CD4-positive, alpha-beta T cell treated with Interleukin-6 for 4 hours (primary cell): ENCODE data around the gene MLANA.
A peak's percentile ranks its signal among the peaks of the same experiment; 100 is the strongest.
"Not testable (repeated sequence)": the region's sequence is repeated elsewhere in the genome, so short reads cannot be mapped to it uniquely, and the experiment has no call there.

Experiments used
- DNase-seq: peaks from one replicate; pipeline ENCODE4 v3.0.0-alpha.2; 2020; ENCODE audit warnings: mixed read lengths

Gene MLANA

DNA sequence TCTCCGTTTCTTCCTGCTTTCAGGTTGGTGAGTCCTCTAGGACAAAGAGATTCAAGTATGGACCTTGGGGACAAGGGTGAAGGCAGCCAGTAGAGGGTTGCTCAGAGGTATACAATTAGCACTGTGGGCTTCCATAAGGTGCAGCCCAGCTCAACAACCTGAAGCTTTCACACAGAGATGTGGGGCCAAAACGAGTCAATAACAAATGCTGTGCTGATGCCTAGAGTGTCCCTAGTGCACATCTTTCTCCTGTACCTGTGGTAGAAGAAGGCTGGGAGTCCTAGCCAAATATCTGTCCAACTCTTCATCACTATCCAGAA is 20.7 kb upstream of the MLANA start:
- no peak for DNase-seq

DNA sequence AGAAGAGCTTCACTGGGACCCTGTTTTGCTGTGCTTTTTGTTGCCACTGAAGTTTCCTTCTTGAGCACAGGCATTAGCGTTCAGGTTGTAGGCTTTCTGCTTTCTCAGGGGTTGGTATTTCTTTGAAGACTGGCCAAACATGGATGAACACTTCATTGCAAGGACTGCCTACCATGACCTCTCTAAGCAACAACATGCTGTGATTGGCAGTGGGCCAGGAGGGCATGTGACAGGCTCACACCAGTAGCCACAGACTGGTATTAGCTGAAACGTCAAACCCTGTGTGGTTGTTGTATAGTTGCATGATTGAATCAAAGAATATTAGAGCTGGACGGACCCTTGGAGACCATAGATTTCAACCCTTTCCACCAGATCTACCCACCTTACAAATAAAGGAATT is 20.0 kb upstream of the MLANA start:
- DNase-seq, result no peak

DNA sequence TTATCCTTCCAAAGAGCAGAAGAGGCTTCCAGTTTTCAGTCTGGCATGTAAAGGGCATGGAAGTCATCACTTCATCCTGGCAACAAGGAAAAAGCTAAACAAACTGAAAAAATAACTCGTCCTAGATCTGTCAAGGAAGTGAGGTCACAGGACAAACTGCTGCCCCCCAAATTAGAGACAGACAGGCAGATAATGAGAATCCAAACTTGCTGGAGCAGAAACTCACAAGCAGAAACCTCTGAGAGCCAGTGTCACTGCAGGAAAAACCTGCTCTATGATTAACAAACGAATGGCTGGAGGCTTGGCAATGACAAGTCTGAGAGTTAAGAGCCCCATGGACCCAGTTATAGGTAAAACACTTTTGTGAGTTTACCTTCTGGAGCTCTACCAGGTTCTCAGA is 18.9 kb upstream of the MLANA start:
- DNase-seq, result no peak

- no peak for DNase-seq
Measured at GRCh38 chr9:5872511-5872910, 18.2 kb upstream of the MLANA start.

GRCh38 chr9:5873439-5873838 is 17.2 kb upstream of the MLANA start:
- no peak for DNase-seq

GRCh38 chr9:5874048-5874447 is 16.6 kb upstream of the MLANA start:
- DNase-seq, result no peak

DNA sequence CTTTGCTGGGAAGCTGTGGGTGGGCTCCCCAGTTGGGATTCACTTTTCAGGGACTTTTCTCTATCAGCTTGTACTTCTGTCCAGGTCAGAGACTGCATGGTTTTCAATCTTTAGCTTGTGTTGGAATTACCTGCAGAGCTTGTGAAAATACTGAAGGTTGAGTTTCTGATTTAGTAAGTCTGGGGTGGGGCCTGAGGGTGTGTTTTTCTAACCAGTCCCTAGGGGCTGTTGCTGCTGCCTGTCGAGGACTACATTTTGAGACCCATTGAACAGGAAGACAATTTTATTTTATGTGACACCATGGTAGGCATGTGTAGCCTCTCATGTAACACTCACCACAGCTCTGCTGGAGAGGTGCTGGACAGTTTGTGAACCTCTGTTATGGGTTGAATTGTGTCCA is 14.7 kb upstream of the MLANA start:
- DNase-seq, result no peak

DNA sequence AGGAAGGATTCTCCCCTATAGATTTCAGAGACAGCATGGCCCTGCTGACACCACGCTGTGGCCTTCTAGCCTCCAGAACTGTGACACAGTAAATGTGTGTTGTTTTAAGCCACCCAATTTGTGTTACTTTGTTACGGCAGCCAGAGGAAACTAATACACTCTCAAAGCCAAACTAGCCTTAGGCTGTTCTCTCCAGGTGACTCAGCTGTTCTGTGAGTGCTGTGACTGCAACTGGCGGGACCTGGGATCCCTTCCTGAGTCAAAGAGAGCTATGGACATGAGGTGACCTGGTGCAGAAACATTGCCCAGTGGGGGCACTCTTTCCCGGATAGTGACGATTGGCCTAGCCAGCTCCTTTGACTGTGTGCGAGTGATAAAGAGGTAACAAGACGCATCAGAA is 14.0 kb upstream of the MLANA start:
- DNase-seq, result no peak

DNA sequence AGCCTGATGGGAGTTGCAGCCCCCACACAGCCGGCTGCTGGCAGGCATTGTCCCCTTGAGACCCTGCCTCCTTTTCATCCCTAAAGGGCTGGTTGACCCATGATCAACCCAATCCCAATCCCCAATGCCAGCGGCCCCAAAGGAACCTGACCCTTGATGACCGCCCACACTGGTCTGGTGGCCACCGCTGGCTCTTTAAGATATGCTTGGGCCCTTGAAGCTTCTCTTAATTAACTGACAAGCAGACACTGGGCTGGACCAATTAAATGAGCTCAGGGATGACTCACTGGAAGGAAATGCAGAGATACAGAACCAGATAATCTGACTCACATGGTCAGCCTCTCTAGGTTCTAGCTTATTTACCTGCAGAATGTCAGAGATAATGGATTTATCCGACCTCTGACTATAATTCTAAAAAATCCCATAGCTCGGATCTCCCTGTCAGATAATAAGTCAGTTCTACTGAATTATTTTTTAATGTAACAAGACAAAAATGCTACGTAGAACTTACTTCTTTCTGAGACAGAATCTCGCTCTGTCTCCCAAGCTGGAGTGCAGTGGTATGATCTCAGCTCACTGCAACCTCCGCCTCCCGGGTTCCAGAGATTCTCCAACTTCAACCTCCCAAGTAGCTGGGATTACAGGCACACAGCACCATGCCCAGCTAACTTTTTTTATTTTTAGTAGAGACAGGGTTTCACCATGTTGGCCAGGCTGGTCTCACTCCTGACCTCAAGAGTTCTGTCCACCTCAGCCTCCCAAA is 11.1 kb upstream of the MLANA start:
- no peak for DNase-seq

DNA sequence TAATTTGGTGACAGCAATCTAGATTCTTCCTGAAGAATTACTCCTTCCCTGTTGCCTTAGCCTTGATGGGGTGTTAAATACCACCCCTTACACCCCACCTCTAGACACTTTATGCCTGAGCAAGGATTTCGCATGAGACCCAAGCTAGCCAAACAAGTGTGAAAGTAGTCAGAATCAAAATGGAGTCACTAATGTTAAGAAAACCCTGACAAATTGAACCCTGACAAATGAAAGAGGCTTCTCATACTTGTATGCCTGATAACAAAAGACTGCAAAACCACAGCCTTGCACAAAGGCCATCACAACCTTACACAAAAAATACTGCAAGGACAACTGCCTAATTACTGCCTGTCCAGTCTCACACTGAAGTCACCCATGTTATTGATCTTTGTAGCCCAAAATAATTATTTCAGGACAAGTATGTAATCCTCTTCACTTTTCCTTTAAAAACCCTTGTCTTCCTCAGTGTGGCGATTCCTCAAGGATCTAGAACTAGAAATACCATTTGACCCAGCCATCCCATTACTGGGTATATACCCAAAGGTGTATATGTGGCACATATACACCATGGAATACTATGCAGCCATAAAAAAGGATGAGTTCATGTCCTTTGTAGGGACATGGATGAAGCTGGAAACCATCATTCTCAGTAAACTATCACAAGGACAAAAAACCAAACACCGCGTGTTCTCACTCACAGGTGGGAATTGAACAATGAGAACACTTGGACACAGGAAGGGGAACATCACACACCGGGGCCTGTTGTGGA is 8.3 kb upstream of the MLANA start:
- DNase-seq, result not testable (repeated sequence)

GRCh38 chr9:5884191-5884590 is 6.5 kb upstream of the MLANA start:
- no peak for DNase-seq

- DNase-seq, result peak; percentile 84
Measured at GRCh38 chr9:5886114-5886939, 4.4 kb upstream of the MLANA start.

- no peak for DNase-seq
Measured at GRCh38 chr9:5892456-5893133, 1.9 kb downstream of the MLANA start.

DNA sequence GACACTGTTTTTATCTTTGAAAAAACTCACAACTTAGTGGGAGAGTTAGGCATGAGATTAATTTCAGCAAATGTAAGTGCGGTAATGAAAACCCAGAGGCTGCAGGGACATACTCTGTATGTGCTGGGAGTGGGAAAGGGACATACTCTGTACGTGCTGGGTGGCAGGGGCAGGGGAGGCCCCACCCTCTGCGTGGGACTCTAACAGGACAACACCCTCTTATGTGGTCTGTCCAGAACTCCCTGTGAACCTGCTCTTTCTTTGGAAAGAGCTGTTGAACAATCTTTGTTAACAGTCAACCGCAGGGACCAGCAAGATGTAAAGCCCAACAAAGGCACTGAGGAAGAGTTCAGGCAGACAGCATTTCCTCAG is 2.4 kb downstream of the MLANA start:
- DNase-seq, result no peak

- DNase-seq, result no peak
Measured at GRCh38 chr9:5893591-5894236, 3.0 kb downstream of the MLANA start.

GRCh38 chr9:5894237-5894959 is 3.7 kb downstream of the MLANA start:
- DNase-seq, result no peak

- no peak for DNase-seq
Measured at GRCh38 chr9:5895782-5896181, 5.1 kb downstream of the MLANA start.

GRCh38 chr9:5896863-5897262 is 6.2 kb downstream of the MLANA start:
- DNase-seq, result no peak

GRCh38 chr9:5897851-5898250 is 7.2 kb downstream of the MLANA start:
- no peak for DNase-seq

- peak; percentile 7 for DNase-seq
Measured at GRCh38 chr9:5899292-5899691, 8.6 kb downstream of the MLANA start.

GRCh38 chr9:5900622-5901021 is 9.9 kb downstream of the MLANA start:
- no peak for DNase-seq

GRCh38 chr9:5902377-5902776 is 11.7 kb downstream of the MLANA start:
- DNase-seq, result no peak
